ENCODE measurements around the gene NELL1. TPM values are rescaled to one million over a fixed set of nuclear protein-coding genes. Genes with fewer than 3 reads are reported as not detected.

The NELL1 gene
- total and polyA plus RNA-seq, 2 experiments from 2014 or later: not detected

DNA sequence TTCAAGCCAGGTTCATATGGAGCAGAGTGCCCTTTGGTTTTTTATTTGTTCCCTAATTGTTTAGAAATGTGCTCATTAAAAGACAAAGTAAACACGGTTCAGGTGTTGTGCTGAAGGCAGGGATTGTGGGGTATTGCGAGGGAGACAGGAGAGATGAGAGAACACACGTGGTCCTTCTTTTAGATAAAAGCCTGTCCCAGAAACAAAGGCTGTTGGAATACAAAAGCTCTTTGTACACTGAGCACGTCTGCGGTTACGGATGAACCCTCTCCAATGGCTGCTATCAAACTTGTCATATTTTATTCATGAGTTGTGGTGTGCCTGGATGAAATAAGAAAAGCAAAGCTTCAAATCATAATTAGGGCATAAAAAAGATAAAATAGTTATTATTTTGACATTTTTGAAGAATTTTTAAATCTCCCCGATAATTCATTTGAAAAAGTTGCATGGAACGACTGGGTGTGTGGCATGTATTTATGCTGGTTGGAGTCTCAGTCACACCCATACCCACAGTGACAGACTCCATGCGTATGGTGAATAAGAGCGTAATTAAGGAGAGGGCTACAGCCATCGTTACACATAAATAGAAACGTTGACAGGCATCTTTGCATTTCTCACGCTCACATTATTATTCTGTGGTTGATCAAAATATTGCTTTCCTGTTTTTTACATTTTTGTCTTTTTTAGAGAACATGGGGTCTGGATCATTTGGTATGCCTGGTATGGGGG is 92.9 kb downstream of the NELL1 start:
- H3K27ac ChIP-seq: no peak overlapping the region
- H3K9ac ChIP-seq: no peak overlapping the region
- in situ Hi-C loops (cut with MboI): no loop called here
- H2AFZ ChIP-seq: no peak overlapping the region
- no peaks in the 10 kb centered on the region for H3F3A ChIP-seq (ENCODE audit: insufficient read depth)
- 41% methylated on average over 13 of the region's 13 CpGs for WGBS, 2 experiments (ENCODE audit: low coverage in 1 of 2, low lambda C conversion rate in 2 of 2, missing lambda C conversion rate in 2 of 2)
- H3K27me3 ChIP-seq (replicated peaks; ENCODE audit: insufficient read depth): no peaks in the 10 kb centered on the region
- H4K20me1 ChIP-seq (ENCODE audit: insufficient read depth): no peaks in the 10 kb centered on the region
- no peaks in the 10 kb centered on the region for H3K79me2 ChIP-seq (ENCODE audit: insufficient read depth)
- no peak for DNase-seq
- no peaks in the 10 kb centered on the region for H3K4me1 ChIP-seq (ENCODE audit: insufficient read depth)
- no peak overlapping the region for H3K4me2 ChIP-seq (ENCODE audit: unreplicated experiment)
- no peaks in the 10 kb centered on the region for H3K36me3 ChIP-seq (ENCODE audit: low read depth)
- H3K9me2 ChIP-seq (ENCODE audit: insufficient read depth): no peaks in the 10 kb centered on the region
- no peaks in the 10 kb centered on the region for H3K9me3 ChIP-seq (ENCODE audit: low read depth)
- TF ChIP-seq EZH2 (IDR thresholded peaks at IDR 0.05; ENCODE audit: insufficient read depth, poor library complexity, severe bottlenecking): no peak
- no peak for TF ChIP-seq EZH2phosphoT487 (IDR thresholded peaks at IDR 0.05; ENCODE audit: insufficient read depth, low read depth)
- H3K4me3 ChIP-seq: no peak overlapping the region

DNA sequence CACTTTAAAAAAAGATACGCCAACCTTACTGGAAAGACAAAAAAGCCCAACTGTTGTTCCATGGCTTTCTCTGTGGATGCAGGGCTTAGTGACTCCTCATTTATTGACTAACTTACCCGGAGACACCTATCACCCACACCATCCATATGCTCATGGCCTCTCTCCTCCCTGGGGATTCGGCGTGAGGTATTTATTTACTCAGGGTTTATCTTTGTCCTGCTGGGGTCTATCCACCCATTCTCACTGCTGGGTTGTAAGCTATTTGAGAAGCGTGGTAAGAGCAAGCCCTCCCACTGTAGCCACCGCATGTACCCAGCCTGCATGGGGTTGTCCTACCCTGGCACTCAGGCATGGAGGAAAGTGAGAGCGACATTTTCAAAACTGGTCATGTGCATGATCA is 93.6 kb downstream of the NELL1 start:
- Histone ChIP-seq H3K9me2 (ENCODE audit: insufficient read depth) (no peaks in the 10 kb centered on the region), H3K79me2 (ENCODE audit: insufficient read depth) (no peaks in the 10 kb centered on the region), H2AFZ (no peak overlapping the region), H3K4me2 (ENCODE audit: unreplicated experiment) (no peak overlapping the region), H3K36me3 (ENCODE audit: low read depth) (no peaks in the 10 kb centered on the region), H3F3A (ENCODE audit: insufficient read depth) (no peaks in the 10 kb centered on the region), H3K9ac (no peak overlapping the region), H3K27me3 (replicated peaks; ENCODE audit: insufficient read depth) (no peaks in the 10 kb centered on the region), H3K4me1 (ENCODE audit: insufficient read depth) (no peaks in the 10 kb centered on the region), H3K4me3 (no peak overlapping the region), H4K20me1 (ENCODE audit: insufficient read depth) (no peaks in the 10 kb centered on the region), H3K27ac (no peak overlapping the region), H3K9me3 (ENCODE audit: low read depth) (no peaks in the 10 kb centered on the region)
- no peak for DNase-seq
- TF ChIP-seq EZH2phosphoT487 (IDR thresholded peaks at IDR 0.05; ENCODE audit: insufficient read depth, low read depth) (no peak), EZH2 (IDR thresholded peaks at IDR 0.05; ENCODE audit: insufficient read depth, poor library complexity, severe bottlenecking) (no peak)
- in situ Hi-C loops (cut with MboI): no loop called here
- 23 to 36% methylated on average over 7 of the region's 7 CpGs for WGBS, 2 experiments (ENCODE audit: low coverage in 1 of 2, low lambda C conversion rate in 2 of 2, missing lambda C conversion rate in 2 of 2)

GRCh38 chr11:20770414-20770946 is 101.1 kb downstream of the NELL1 start:
- H3K4me1 ChIP-seq (ENCODE audit: insufficient read depth): no peaks in the 10 kb centered on the region
- no peaks in the 10 kb centered on the region for H3K9me3 ChIP-seq (ENCODE audit: low read depth)
- no peak overlapping the region for H3K4me2 ChIP-seq (ENCODE audit: unreplicated experiment)
- H3K36me3 ChIP-seq (ENCODE audit: low read depth): no peaks in the 10 kb centered on the region
- no peak overlapping the region for H2AFZ ChIP-seq
- H3K27ac ChIP-seq: no peak overlapping the region
- no peaks in the 10 kb centered on the region for H3F3A ChIP-seq (ENCODE audit: insufficient read depth)
- in situ Hi-C loops (cut with MboI): no loop called here
- no peak overlapping the region for H3K4me3 ChIP-seq
- no peak for TF ChIP-seq EZH2 (IDR thresholded peaks at IDR 0.05; ENCODE audit: insufficient read depth, poor library complexity, severe bottlenecking)
- no peak for TF ChIP-seq EZH2phosphoT487 (IDR thresholded peaks at IDR 0.05; ENCODE audit: insufficient read depth, low read depth)
- H3K9me2 ChIP-seq (ENCODE audit: insufficient read depth): no peaks in the 10 kb centered on the region
- H3K27me3 ChIP-seq (replicated peaks; ENCODE audit: insufficient read depth): no peaks in the 10 kb centered on the region
- no peak overlapping the region for H3K9ac ChIP-seq
- no peaks in the 10 kb centered on the region for H3K79me2 ChIP-seq (ENCODE audit: insufficient read depth)
- no peaks in the 10 kb centered on the region for H4K20me1 ChIP-seq (ENCODE audit: insufficient read depth)
- DNase-seq: no peak
- WGBS, 2 experiments (ENCODE audit: low coverage in 1 of 2, low lambda C conversion rate in 2 of 2, missing lambda C conversion rate in 2 of 2): 16 to 27% methylated on average over 1 of the region's 1 CpG

DNA sequence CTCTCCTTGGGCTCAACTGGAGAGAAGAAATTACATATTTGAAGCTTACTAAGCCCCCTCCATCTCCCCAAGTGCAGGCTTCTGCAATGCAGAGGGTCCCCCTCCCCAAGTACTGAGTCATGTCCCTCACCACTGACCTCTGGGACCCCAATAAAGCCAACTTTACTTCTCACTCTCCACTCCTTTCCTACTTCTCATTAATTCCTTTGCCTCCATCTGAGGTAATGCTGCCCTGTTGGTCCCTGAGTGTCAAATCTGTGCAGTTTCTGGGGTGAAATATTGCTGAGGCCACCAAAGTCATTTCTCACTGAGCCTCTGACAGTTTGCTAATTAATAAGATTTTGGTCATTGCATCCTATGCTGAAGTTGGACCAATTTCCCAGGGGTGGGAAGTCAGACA is 101.6 kb downstream of the NELL1 start:
- in situ Hi-C loops (cut with MboI): no loop called here
- Histone ChIP-seq H3F3A (ENCODE audit: insufficient read depth) (no peaks in the 10 kb centered on the region), H3K27me3 (replicated peaks; ENCODE audit: insufficient read depth) (no peaks in the 10 kb centered on the region), H3K4me1 (ENCODE audit: insufficient read depth) (no peaks in the 10 kb centered on the region), H3K79me2 (ENCODE audit: insufficient read depth) (no peaks in the 10 kb centered on the region), H3K9ac (no peak overlapping the region), H4K20me1 (ENCODE audit: insufficient read depth) (no peaks in the 10 kb centered on the region), H3K9me2 (ENCODE audit: insufficient read depth) (no peaks in the 10 kb centered on the region), H3K27ac (no peak overlapping the region), H3K4me3 (no peak overlapping the region), H3K36me3 (ENCODE audit: low read depth) (no peaks in the 10 kb centered on the region), H3K4me2 (ENCODE audit: unreplicated experiment) (no peak overlapping the region), H3K9me3 (ENCODE audit: low read depth) (no peaks in the 10 kb centered on the region), H2AFZ (no peak overlapping the region)
- no peak for DNase-seq
- TF ChIP-seq EZH2phosphoT487 (IDR thresholded peaks at IDR 0.05; ENCODE audit: insufficient read depth, low read depth) (no peak), EZH2 (IDR thresholded peaks at IDR 0.05; ENCODE audit: insufficient read depth, poor library complexity, severe bottlenecking) (no peak)
